NCI-H510A (cell line): ENCODE measurements around the gene YY1.
"Not testable (repeated sequence)": the region's sequence is repeated elsewhere in the genome, so short reads cannot be mapped to it uniquely, and the experiment has no call there.

Experiments used
- DNase-seq: peaks from one replicate; lab custom pipeline; 2025; lab: John Stamatoyannopoulos, UW

Gene YY1

DNA sequence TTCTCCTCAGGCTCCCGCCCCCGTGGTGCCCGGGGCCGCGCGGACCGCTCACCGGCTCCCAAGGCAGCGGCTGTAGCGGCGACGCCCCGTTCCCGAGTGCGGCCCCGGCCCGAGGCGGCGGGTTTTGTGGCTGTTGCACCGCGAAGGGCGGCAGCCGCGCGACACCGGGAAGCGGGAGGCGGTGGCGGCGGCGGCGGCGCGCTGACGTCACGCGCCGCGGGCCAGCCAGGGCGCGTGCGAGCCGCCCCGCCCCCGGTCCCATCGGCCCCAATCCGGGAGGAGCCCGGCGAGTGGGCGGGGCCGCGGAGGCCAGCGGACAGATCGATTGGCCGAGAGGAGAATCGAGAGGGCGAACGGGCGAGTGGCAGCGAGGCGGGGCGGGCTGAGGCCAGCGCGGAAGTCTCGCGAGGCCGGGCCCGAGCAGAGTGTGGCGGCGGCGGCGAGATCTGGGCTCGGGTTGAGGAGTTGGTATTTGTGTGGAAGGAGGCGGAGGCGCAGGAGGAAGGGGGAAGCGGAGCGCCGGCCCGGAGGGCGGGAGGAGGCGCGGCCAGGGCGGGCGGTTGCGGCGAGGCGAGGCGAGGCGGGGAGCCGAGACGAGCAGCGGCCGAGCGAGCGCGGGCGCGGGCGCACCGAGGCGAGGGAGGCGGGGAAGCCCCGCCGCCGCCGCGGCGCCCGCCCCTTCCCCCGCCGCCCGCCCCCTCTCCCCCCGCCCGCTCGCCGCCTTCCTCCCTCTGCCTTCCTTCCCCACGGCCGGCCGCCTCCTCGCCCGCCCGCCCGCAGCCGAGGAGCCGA, at the start of gene YY1:
Gene YY1 (plus strand): TSS at position 726 of the 792 bp plus-strand sequence. CDS start 101 bp downstream, outside the sequence.
- DNase-seq: peak; percentile 98

DNA sequence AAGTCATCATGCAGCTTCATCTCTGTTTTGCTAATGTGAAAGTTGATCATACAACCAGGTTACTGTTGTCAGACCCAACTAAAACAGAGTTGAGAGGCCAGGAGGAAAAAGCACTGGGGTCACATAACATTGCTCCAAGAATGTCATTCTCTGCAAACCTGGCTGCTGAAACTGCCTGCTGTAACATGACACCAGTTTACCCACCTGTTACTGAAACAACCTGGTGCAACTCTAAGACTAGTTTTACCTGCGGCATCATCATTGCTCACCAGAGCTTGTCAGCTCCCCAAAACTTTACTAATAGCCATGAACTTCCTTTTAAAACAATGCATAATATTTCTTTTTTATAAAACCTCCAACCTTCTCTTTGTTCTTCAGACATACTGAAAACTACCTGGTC, 48.8 kb upstream of the YY1 start:
- DNase-seq: no peak

DNA sequence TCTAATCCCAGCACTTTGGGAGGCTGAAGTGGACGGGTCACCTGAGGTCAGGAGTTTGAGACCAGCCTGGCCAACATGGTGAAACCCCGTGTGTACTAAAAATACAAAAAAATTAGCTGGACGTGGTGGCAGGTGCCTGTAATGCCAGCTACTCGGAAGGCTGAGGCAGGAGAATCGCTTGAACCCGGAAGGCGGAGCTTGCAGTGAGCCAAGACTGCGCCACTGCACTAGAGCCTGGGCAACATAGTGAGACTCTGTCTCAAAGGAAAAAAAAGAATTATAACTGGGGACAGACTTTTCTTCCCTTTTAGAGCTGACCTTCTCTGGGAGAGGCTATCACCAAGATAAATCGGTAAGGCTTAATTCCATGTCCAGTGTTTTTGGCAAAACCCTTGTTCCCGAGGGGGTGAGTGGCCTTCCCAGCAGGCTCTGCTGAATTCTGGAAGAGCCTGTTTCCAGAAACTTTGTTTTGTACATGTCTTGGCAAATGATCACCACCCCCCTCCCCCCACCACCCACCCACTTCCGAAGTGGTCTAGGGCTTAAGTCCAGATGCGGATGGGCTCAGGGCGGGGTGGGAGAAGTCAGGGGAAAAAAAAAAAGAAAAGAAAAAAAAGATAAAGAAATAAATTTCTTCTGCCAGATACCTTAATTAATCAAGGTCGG, 47.2 kb upstream of the YY1 start:
- DNase-seq: no peak

DNA sequence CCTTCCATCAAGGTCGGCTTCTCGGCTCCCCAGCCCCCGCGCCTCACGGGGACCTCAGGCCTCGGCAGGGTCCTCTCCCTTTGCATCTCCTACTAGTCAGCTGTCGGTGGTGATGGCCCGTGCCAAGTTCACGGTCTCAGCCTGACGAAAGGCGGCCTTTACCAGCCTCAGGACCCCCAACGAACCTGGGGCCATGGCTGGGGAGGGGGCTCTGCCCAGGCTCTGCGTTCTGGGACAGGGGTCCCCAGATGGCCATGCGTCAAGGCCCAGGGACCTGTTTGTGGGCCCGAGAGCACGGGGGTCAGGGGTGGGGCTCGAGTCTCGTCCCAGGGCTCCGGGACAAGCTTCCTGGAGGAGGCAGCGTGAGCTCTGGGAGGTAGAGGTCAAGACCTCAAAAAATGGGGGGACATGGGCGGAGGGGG, 46.7 kb upstream of the YY1 start:
- no peak for DNase-seq

DNA sequence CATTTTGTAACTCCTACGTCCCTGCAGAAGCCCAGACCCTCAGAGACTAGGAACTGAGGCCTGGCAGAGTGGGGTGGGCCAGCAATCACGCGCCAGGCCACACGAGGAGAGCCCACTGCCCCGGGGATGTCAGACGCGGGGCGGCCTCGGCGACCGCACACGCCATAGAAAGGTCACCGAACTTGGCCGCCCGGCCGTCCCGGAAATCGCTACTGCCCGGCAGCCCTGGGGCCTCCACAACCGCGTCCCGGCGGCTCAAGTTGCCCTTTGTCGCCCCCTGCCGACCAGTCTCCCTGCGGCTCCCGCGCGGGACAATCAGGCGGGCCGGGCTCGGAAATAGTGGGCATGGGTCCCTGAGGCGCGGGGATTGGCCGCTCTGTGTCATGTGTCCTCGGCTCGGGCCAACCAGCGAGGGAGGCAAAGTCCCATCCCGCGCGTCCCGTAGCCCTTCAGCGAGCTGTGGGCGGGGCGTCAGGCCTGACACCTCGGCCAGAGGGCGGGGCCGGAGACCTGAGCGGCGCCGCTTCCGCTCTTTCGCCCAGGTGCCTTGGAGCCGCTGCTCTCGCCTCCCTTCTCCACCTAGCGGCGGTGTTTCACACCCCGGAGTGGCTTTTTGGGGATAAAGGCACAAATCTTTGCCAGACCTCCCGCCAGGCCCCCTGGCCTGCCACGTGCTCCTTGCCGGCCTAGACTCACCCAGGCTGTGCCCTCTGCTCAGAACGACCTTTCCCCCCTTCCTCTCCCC, 46.1 kb upstream of the YY1 start:
- peak; percentile 98 for DNase-seq

DNA sequence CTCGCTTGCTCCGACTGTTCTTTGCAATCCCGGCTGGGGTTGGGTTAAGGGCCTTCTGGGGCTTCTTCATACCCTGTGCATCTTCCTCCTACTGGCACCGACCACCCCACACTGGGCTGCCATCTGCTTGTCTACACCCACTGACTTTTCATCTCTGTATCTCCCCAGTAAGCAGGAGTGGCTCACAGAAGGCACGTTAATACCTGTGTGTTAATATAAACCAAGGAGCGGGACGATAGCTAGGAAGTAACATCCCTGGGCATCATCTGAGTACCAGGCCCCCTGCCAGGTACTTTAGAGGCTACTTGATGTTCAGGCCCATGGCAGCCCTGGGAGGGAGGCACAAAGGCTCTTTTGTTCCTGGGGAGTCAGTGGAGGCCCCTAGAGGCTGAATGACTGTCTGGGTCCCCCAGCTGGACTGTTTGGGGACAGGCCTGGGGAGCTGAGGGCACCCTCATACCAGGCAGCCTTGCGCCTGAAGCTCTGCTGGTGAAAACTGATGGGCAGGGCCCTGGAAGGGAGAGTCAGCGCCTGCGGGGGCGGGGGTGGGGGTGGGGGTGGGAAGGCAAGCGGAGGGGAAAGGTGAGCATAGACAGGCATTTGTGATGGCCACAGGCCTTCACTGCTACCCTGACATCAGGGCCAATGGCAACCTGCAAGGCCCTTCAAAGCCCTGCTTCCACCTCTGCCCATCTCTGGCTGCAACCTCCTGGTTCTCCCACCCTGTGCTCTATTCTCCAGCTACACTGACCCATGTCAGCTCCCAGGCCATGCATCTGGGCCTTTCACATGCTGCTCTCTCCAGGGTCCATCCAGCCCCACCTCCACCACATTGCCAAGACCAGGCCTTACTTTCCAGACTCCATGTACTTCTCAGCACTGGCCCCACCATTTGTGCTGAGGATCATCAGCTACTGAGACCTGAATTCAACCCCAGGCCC, 45.3 kb upstream of the YY1 start:
- DNase-seq: no peak

DNA sequence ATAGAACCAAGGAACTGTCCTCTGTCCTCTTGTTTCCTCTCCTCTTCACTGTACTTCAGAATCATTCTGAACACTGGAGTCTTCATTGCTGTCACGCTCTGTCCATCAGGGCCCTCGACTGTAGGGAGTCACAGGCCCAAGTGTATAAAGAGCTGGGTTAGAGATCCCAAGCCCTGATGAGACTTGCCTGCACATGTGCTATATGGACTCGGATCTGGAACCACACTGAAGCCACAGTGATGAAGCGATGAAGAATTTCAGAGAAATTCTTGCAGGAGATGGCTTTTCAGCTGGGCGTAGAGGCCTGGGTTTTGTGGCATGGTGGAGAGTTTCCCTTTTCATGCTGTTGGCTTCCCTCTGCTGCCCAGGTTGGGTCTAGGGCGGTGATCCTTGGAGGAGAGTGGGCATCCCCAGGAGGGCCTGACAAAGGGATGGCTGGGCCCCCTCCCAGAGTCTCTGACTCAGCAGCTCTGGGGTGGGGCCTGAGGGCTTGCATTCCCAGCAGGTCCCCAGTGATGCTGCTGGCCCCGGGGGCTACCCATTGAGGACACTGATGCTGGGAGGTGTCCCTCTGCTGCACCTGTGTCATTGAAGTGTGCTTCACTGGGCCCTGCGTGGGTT, 39.6 kb upstream of the YY1 start:
- no peak for DNase-seq

DNA sequence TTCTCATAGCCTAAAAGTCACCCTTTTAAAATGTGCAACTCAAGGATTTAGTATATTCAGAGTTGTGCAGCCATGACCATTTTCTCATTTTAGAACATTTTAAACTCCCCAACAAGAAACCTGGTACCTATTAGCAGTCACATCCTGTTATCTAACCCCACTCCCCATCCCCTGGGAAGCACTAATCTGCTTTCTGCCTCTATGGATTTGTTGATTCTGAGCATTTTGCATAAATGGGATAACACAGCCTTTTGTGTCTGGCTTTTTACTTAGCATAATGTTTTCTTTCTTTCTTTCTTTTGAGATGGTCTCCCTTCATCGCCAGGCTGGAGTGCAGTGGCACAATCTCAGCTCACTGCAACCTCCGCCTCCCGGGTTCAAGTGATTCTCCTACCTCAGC, 38.6 kb upstream of the YY1 start:
- DNase-seq: no peak

DNA sequence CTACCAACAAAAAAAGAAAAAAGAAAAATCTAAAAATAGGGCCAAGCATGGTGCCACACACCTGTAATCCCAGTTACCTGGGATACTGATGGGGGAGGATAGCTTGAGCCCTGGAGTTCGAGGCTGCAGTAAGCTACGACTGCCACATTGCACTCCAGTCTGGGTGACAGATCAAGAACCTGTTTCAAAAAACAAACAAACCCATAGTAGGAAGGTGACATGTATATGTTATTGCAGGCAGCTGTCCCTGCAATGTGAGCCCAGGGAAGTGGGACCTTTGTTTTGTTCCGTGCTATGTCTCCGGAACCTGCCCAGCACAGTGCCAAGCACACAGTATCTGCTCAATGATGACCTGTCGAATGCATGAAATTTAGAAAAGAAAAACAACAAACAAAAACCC, 37.2 kb upstream of the YY1 start:
- DNase-seq: peak; percentile 49

DNA sequence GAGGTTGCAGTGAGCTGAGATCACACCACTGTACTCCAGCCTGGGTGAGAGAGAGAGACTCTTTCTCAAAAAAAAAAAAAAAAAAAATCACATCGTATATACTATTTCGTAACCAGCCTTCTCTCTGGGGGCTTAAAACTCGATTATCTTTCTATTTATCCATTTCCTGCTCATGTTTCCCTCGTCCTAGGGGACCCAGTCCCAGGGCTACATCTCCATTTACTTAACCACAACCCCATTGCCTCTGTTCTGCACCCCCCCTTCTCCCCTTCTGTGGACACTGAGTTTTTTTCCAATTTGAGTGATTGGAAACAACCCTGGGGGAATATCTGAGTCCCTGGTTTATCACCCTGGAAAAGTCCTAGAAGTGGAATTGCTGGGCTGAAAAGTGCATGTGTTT, 36.2 kb upstream of the YY1 start:
- no peak for DNase-seq

DNA sequence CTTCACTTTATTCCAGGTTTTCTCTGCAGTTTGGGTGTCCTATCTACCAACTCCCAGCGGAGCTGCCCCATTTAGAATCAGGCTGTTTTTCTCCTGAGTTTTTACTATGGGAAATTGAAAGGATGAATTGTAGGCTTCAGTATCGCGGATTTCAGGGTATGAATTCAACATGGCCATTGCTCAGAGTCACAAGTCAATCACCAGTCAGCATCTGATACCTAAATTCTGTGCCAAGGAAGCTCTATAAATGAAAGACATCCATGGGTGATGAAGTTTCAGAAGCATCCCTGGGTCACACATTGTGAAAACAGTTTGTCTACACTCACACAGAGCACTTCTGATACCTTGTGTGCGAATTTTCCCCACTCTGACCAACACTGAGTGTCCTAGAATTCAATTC, 35.8 kb upstream of the YY1 start:
- DNase-seq: no peak

DNA sequence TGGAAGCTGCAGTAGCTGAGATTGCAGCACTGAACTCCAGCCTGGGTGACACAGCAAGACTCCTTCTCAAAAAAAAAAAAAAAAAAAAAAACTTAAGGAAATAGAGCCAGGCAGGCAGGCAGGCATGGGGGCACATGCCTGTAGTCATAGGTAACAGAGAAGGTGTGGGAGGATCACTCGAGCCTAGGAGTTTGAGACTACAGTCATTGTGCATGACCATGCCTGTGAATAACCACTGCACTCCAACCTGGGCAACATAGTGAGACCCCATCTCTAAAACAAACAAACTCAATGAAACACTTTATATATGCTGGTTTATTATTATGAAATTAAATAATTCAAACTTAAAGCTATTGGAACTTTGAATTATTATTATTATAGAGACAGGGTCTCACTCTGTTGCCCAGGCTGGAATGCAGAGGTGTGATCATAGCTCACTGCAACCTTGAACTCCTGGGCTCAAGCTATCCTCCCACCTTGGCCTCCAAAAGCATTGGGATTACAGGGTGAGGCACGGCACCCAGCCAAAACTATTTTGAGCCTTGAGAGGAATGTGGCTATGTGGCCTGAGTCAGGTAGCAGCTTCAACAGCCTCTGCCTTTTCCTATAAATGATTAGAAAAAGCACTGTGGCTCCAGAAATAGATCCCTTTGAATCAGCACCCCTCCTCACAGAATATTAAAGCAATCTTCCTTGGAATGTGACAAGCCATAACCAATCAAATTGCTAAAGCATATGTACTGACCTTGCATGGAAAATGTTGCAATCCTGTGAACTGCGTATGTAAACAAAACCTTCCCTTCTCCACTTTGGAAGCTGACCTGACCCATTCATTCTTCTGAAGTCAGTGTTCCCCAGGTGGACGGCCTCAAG, 34.7 kb upstream of the YY1 start:
- no peak for DNase-seq

DNA sequence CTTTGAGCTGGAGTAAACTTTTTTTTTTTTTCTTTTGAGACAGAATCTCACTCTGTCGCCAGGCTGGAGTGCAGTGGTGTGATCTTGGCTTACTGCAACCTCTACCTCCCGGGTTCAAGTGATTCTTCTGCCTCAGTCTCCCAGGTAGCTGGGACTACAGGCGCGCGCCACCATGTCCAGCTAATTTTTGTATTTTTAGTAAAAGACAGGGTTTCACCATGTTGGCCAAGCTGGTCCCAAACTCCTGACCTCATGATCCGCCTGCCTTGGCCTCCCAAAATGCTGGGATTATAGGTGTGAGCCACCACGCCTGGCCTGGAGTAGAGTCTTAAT, 34.1 kb upstream of the YY1 start:
- DNase-seq: not testable (repeated sequence)

DNA sequence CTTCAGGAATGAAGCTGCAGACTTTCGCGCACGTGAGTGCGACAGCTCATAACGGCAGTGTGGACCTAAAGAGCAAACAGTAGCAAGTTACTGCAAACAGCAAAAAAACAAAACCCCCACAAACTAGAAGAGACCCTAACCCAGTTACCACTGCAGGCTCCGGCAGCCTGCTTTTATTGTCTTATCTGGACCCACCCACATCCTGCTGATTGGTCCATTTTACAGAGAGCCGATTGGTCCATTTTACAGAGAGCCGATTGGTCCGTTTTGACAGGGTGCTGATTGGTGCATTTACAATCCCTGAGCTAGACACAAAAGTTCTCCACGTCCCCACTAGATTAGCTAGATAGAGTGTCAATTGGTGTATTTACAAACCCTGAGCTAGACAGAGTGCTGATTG, 31.4 kb upstream of the YY1 start:
- not testable (repeated sequence) for DNase-seq

DNA sequence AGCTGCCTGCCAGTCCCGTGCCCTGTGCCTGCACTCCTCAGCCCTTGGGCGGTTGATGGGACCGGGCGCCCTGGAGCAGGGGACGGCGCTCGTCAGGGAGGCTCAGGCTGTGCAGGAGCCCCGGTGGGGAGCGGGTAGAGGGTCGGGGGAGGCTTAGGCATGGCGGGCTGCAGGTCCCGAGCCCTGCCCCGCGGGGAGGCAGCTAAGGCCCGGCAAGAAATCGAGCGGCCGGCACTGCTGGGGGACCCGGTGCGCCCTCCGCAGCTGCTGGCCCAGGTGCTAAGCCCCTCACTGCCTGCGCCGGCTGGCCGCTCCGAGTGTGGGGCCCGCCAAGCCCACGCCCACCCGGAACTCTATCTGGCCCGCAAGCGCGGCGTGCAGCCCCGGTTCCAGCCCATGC, 30.8 kb upstream of the YY1 start:
- DNase-seq: not testable (repeated sequence)

DNA sequence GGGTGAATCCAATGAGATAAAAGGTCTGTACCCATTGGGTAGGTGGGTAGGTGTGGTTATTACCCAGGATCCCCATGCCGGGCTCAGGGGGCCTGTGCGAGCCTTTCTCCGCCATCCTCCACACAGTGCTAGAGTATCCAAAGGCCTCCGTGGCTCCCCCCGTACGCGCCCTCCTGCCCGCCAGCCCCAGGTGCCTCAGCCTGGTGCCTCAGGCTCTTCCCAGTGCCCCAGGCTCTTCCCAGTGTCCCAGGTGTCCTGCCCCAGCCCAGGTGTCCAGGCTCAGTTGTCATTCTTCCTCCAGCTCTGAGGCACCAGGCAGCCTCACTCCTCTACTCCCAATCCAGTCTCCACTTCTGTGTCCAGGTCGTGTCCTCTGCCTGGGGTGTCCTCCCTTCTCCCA, 27.6 kb upstream of the YY1 start:
- no peak for DNase-seq

DNA sequence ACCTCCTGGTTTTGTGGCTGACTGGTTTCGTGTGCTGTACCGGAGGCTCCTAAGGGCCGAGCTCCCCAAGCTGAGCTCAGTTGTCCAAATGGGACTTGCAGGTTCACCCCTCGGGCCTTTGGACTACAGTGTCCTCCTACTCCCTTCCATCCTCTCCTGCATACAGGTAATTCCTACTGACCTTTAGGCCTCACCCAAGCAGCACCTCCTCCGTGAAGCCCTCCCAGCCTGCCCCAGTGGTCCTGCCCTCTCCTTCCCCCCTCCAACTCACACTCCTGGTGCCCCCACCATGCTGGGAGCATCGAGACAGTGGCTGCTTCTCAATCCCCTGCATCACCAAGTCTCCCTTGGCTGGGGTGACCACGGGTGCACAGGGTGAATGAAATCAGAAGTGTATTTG, 27.1 kb upstream of the YY1 start:
- no peak for DNase-seq

DNA sequence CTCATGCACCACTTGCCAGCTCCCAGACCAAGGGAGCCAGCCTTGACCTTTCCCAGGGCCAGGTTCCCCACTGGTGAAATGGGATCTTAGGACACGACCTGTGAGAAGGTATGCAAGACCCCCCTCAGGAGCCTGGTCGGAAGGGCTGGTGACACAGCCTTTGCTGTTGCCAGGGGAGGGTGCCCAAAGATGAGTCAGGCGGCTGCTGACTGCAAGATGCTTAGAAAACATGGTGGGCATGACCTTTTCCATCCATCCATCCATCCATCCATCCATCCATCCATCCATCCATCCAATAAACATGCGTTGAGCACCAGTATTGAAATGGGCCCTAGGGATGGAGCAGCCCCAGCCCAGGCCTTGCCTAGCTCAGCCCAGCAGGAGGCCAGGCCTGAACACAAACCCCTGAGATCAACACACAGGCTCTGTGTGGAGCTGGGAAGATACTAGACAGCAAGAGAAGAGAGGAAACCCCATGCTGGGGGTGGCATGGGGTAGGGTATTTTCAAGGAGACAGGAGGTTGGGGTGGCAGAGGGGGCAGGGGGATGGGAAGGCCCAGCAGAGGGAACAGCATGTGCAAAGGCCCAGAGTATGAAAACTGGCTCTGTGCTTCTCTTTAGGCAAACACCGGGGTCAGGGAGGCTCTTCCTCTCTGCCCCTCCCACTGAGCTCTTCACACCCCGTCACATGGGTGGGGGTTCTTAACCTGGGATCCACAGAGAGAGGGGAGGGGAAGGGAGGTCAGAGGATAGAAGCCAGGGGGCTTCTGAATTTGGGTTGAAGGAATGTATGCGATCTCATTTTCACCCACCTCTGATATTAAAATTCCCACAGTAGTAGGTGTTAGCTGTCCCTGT, 26.2 kb upstream of the YY1 start:
- DNase-seq: no peak

DNA sequence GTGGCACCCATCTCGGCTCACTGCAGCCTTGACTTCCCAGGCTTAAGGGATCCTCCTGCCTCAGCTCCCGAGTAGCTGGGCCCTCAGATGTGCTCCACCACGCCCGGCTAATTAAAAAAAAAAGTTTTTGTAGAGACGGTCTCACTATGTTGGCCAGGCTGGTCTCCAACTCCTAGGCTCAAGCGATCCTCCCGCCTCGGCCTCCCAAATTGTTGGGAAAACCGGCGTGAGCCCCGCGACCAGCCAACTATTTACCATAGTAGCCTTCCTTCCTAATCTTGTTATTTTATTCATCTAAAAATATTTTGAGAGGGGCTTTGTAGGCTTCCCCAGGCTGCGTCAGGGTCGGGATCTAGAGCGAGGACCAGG, 25.4 kb upstream of the YY1 start:
- no peak for DNase-seq
